ENCODE data around the gene CDH26.

CDH26 gene

GRCh38 chr20:59996108-59996507 lies 37.9 kb downstream of the CDH26 start:
- no peak overlapping the region for H3K27ac ChIP-seq (ENCODE audit: low read depth in 2 of 2, low read length in 2 of 2)
- H3K9ac ChIP-seq (ENCODE audit: low read depth in 1 of 2, low read length in 2 of 2), result no peak overlapping the region

GRCh38 chr20:59997896-59998295 lies 39.7 kb downstream of the CDH26 start:
- Histone ChIP-seq H3K4me1 (ENCODE audit: control insufficient read depth in 2 of 2, insufficient read depth in 2 of 2, low read length in 2 of 2) (no peaks in the 10 kb centered on the region), H3K4me3 (ENCODE audit: low read length in 2 of 2) (no peak overlapping the region), H3K27ac (ENCODE audit: low read depth in 2 of 2, low read length in 2 of 2) (no peak overlapping the region), H3K9ac (ENCODE audit: low read depth in 1 of 2, low read length in 2 of 2) (no peak overlapping the region), H3K36me3 (ENCODE audit: control insufficient read depth in 2 of 2, insufficient read depth in 2 of 2, low read length in 2 of 2) (no peaks in the 10 kb centered on the region), H3K27me3 (ENCODE audit: control insufficient read depth in 2 of 2, insufficient read depth in 2 of 2, low read length in 2 of 2) (no peaks in the 10 kb centered on the region), H3K9me3 (ENCODE audit: control insufficient read depth in 2 of 2, low read length in 2 of 2) (no peaks in the 10 kb centered on the region)

More at GRCh38 chr20:59996108-59996507, 37.9 kb downstream of the CDH26 start:
- Histone ChIP-seq H3K4me1 (ENCODE audit: control insufficient read depth in 2 of 2, insufficient read depth in 2 of 2, low read length in 2 of 2) (no peaks in the 10 kb centered on the region), H3K36me3 (ENCODE audit: control insufficient read depth in 2 of 2, insufficient read depth in 2 of 2, low read length in 2 of 2) (no peaks in the 10 kb centered on the region), H3K27me3 (ENCODE audit: control insufficient read depth in 2 of 2, insufficient read depth in 2 of 2, low read length in 2 of 2) (no peaks in the 10 kb centered on the region), H3K4me3 (ENCODE audit: low read length in 2 of 2) (no peak overlapping the region), H3K9me3 (ENCODE audit: control insufficient read depth in 2 of 2, low read length in 2 of 2) (no peaks in the 10 kb centered on the region)

- no peaks in the 10 kb centered on the region for H3K27me3 ChIP-seq (ENCODE audit: control insufficient read depth in 2 of 2, insufficient read depth in 2 of 2, low read length in 2 of 2)
- H3K4me1 ChIP-seq (ENCODE audit: control insufficient read depth in 2 of 2, insufficient read depth in 2 of 2, low read length in 2 of 2), result no peaks in the 10 kb centered on the region
- H3K27ac ChIP-seq (ENCODE audit: low read depth in 2 of 2, low read length in 2 of 2), result no peak overlapping the region
- no peaks in the 10 kb centered on the region for H3K9me3 ChIP-seq (ENCODE audit: control insufficient read depth in 2 of 2, low read length in 2 of 2)
- H3K9ac ChIP-seq (ENCODE audit: low read depth in 1 of 2, low read length in 2 of 2), result no peak overlapping the region
- H3K36me3 ChIP-seq (ENCODE audit: control insufficient read depth in 2 of 2, insufficient read depth in 2 of 2, low read length in 2 of 2), result no peaks in the 10 kb centered on the region
- H3K4me3 ChIP-seq (ENCODE audit: low read length in 2 of 2), result no peak overlapping the region
Observed at GRCh38 chr20:59999502-59999901, 41.3 kb downstream of the CDH26 start.

GRCh38 chr20:60000271-60001042 lies 42.2 kb downstream of the CDH26 start:
- Histone ChIP-seq H3K4me3 (ENCODE audit: low read length in 2 of 2) (no peak overlapping the region), H3K27me3 (ENCODE audit: control insufficient read depth in 2 of 2, insufficient read depth in 2 of 2, low read length in 2 of 2) (no peaks in the 10 kb centered on the region), H3K27ac (ENCODE audit: low read depth in 2 of 2, low read length in 2 of 2) (no peak overlapping the region), H3K4me1 (ENCODE audit: control insufficient read depth in 2 of 2, insufficient read depth in 2 of 2, low read length in 2 of 2) (no peaks in the 10 kb centered on the region), H3K9ac (ENCODE audit: low read depth in 1 of 2, low read length in 2 of 2) (no peak overlapping the region), H3K36me3 (ENCODE audit: control insufficient read depth in 2 of 2, insufficient read depth in 2 of 2, low read length in 2 of 2) (no peaks in the 10 kb centered on the region), H3K9me3 (ENCODE audit: control insufficient read depth in 2 of 2, low read length in 2 of 2) (no peaks in the 10 kb centered on the region)

GRCh38 chr20:60001108-60001507 lies 42.9 kb downstream of the CDH26 start:
- H3K27me3 ChIP-seq (ENCODE audit: control insufficient read depth in 2 of 2, insufficient read depth in 2 of 2, low read length in 2 of 2), result no peaks in the 10 kb centered on the region
- H3K4me1 ChIP-seq (ENCODE audit: control insufficient read depth in 2 of 2, insufficient read depth in 2 of 2, low read length in 2 of 2), result no peaks in the 10 kb centered on the region

GRCh38 chr20:60003776-60004175 lies 45.6 kb downstream of the CDH26 start:
- no peak overlapping the region for H3K27ac ChIP-seq (ENCODE audit: low read depth in 2 of 2, low read length in 2 of 2)
- H3K27me3 ChIP-seq (ENCODE audit: control insufficient read depth in 2 of 2, insufficient read depth in 2 of 2, low read length in 2 of 2), result no peaks in the 10 kb centered on the region
- H3K4me1 ChIP-seq (ENCODE audit: control insufficient read depth in 2 of 2, insufficient read depth in 2 of 2, low read length in 2 of 2), result no peaks in the 10 kb centered on the region
- no peaks in the 10 kb centered on the region for H3K36me3 ChIP-seq (ENCODE audit: control insufficient read depth in 2 of 2, insufficient read depth in 2 of 2, low read length in 2 of 2)
- H3K9me3 ChIP-seq (ENCODE audit: control insufficient read depth in 2 of 2, low read length in 2 of 2), result no peaks in the 10 kb centered on the region
- H3K9ac ChIP-seq (ENCODE audit: low read depth in 1 of 2, low read length in 2 of 2), result no peak overlapping the region
- H3K4me3 ChIP-seq (ENCODE audit: low read length in 2 of 2), result no peak overlapping the region

More at GRCh38 chr20:60001108-60001507, 42.9 kb downstream of the CDH26 start:
- no peaks in the 10 kb centered on the region for H3K9me3 ChIP-seq (ENCODE audit: control insufficient read depth in 2 of 2, low read length in 2 of 2)
- no peaks in the 10 kb centered on the region for H3K36me3 ChIP-seq (ENCODE audit: control insufficient read depth in 2 of 2, insufficient read depth in 2 of 2, low read length in 2 of 2)
- no peak overlapping the region for H3K9ac ChIP-seq (ENCODE audit: low read depth in 1 of 2, low read length in 2 of 2)
- no peak overlapping the region for H3K27ac ChIP-seq (ENCODE audit: low read depth in 2 of 2, low read length in 2 of 2)
- no peak overlapping the region for H3K4me3 ChIP-seq (ENCODE audit: low read length in 2 of 2)

- Histone ChIP-seq H3K36me3 (ENCODE audit: control insufficient read depth in 2 of 2, insufficient read depth in 2 of 2, low read length in 2 of 2) (no peaks in the 10 kb centered on the region), H3K9me3 (ENCODE audit: control insufficient read depth in 2 of 2, low read length in 2 of 2) (no peaks in the 10 kb centered on the region), H3K27me3 (ENCODE audit: control insufficient read depth in 2 of 2, insufficient read depth in 2 of 2, low read length in 2 of 2) (no peaks in the 10 kb centered on the region), H3K27ac (ENCODE audit: low read depth in 2 of 2, low read length in 2 of 2) (no peak overlapping the region), H3K9ac (ENCODE audit: low read depth in 1 of 2, low read length in 2 of 2) (no peak overlapping the region), H3K4me1 (ENCODE audit: control insufficient read depth in 2 of 2, insufficient read depth in 2 of 2, low read length in 2 of 2) (no peaks in the 10 kb centered on the region), H3K4me3 (ENCODE audit: low read length in 2 of 2) (no peak overlapping the region)
Observed at GRCh38 chr20:60006261-60006660, 48.0 kb downstream of the CDH26 start.

GRCh38 chr20:60007464-60007863 lies 49.2 kb downstream of the CDH26 start:
- Histone ChIP-seq H3K27ac (ENCODE audit: low read depth in 2 of 2, low read length in 2 of 2) (no peak overlapping the region), H3K27me3 (ENCODE audit: control insufficient read depth in 2 of 2, insufficient read depth in 2 of 2, low read length in 2 of 2) (no peaks in the 10 kb centered on the region), H3K36me3 (ENCODE audit: control insufficient read depth in 2 of 2, insufficient read depth in 2 of 2, low read length in 2 of 2) (no peaks in the 10 kb centered on the region), H3K9me3 (ENCODE audit: control insufficient read depth in 2 of 2, low read length in 2 of 2) (no peaks in the 10 kb centered on the region), H3K9ac (ENCODE audit: low read depth in 1 of 2, low read length in 2 of 2) (no peak overlapping the region), H3K4me3 (ENCODE audit: low read length in 2 of 2) (no peak overlapping the region), H3K4me1 (ENCODE audit: control insufficient read depth in 2 of 2, insufficient read depth in 2 of 2, low read length in 2 of 2) (no peaks in the 10 kb centered on the region)

- H3K36me3 ChIP-seq (ENCODE audit: control insufficient read depth in 2 of 2, insufficient read depth in 2 of 2, low read length in 2 of 2), result no peaks in the 10 kb centered on the region
- H3K27me3 ChIP-seq (ENCODE audit: control insufficient read depth in 2 of 2, insufficient read depth in 2 of 2, low read length in 2 of 2), result no peaks in the 10 kb centered on the region
- H3K4me1 ChIP-seq (ENCODE audit: control insufficient read depth in 2 of 2, insufficient read depth in 2 of 2, low read length in 2 of 2), result no peaks in the 10 kb centered on the region
- no peak overlapping the region for H3K27ac ChIP-seq (ENCODE audit: low read depth in 2 of 2, low read length in 2 of 2)
- H3K4me3 ChIP-seq (ENCODE audit: low read length in 2 of 2), result no peak overlapping the region
- H3K9me3 ChIP-seq (ENCODE audit: control insufficient read depth in 2 of 2, low read length in 2 of 2), result no peaks in the 10 kb centered on the region
- H3K9ac ChIP-seq (ENCODE audit: low read depth in 1 of 2, low read length in 2 of 2), result no peak overlapping the region
Observed at GRCh38 chr20:60008130-60008808, 50.0 kb downstream of the CDH26 start.

GRCh38 chr20:60009318-60009717 lies 51.1 kb downstream of the CDH26 start:
- H3K36me3 ChIP-seq (ENCODE audit: control insufficient read depth in 2 of 2, insufficient read depth in 2 of 2, low read length in 2 of 2), result no peaks in the 10 kb centered on the region
- no peak overlapping the region for H3K9ac ChIP-seq (ENCODE audit: low read depth in 1 of 2, low read length in 2 of 2)
- no peaks in the 10 kb centered on the region for H3K27me3 ChIP-seq (ENCODE audit: control insufficient read depth in 2 of 2, insufficient read depth in 2 of 2, low read length in 2 of 2)
- H3K27ac ChIP-seq (ENCODE audit: low read depth in 2 of 2, low read length in 2 of 2), result no peak overlapping the region
- no peaks in the 10 kb centered on the region for H3K9me3 ChIP-seq (ENCODE audit: control insufficient read depth in 2 of 2, low read length in 2 of 2)
- H3K4me3 ChIP-seq (ENCODE audit: low read length in 2 of 2), result no peak overlapping the region
- H3K4me1 ChIP-seq (ENCODE audit: control insufficient read depth in 2 of 2, insufficient read depth in 2 of 2, low read length in 2 of 2), result no peaks in the 10 kb centered on the region

Data from mucosa of rectum (tissue), 2 donors.